Endothelial cell of umbilical vein (primary cell): ENCODE results near the gene BCAS3. TPM values are rescaled to one million over a fixed set of nuclear protein-coding genes. Genes with fewer than 3 reads are reported as not detected.
A peak's percentile ranks its signal among the peaks of the same experiment; 100 is the strongest.

Experiments used
- BruUV-seq: library from RNA; stranded (reverse); fragments of 400-500 nt; replicated peaks from 2 replicates; lab custom pipeline; 2021; lab: Mats Ljungman, UMichigan
- CTCF ChIA-PET: fragments of 300-600, 350-600 bp; sonication (Branson Sonifier 250); formaldehyde crosslinking; loops from one replicate; lab custom pipeline; 2021; ENCODE audit warnings: antibody characterized with exemption, inconsistent platforms; lab: Charles Lee
- POLR2A ChIA-PET: fragments of 300-600, 350-600 bp; sonication (Branson Sonifier 250); formaldehyde crosslinking; loops from one replicate; lab custom pipeline; 2021; ENCODE audit warnings: antibody characterized with exemption, inconsistent platforms; lab: Charles Lee
- DNase-seq: peaks from one replicate; pipeline ENCODE4 v3.0.0-alpha.2; 2011; ENCODE audit warnings: low read depth, low spot score
- FAIRE-seq: peaks from 2 replicates; lab custom pipeline; 2011; peaks lifted over from hg19 to GRCh38; lab: Jason Lieb, UNC
- H2AFZ ChIP-seq: 2 replicates; pipeline ENCODE4 v1.6.0; 2012; ENCODE audit warnings: low read depth, low read length, control low read depth, inconsistent platforms
- H3K27ac ChIP-seq: 2 replicates; pipeline ENCODE4 v1.5.1; 2011; ENCODE audit warnings: low read depth, mild to moderate bottlenecking, control low read depth, low read length, moderate library complexity; ENCODE audit not compliant: insufficient read depth
- H3K27me3 ChIP-seq, 2 experiments: 2 replicates each; pipeline versions ENCODE4 v1.6.0 to v1.6.1; 2011; ENCODE audit warnings: low read length in 2 of 2, mixed read lengths in 1 of 2; ENCODE audit not compliant: control insufficient read depth in 2 of 2, insufficient read depth in 2 of 2
- H3K36me3 ChIP-seq, 2 experiments: 2 replicates in 1 of 2; 3 replicates in 1 of 2; pipeline ENCODE4 v1.5.1; 2011; ENCODE audit warnings: low read length in 2 of 2, mild to moderate bottlenecking in 1 of 2, moderate library complexity in 1 of 2; ENCODE audit not compliant: control insufficient read depth in 2 of 2, insufficient read depth in 2 of 2; ENCODE audit errors: extremely low read depth in 1 of 2
- H3K4me1 ChIP-seq: 3 replicates; pipeline ENCODE4 v1.5.1; 2011; ENCODE audit warnings: mild to moderate bottlenecking, low read length; ENCODE audit not compliant: control insufficient read depth, insufficient read depth; ENCODE audit errors: extremely low read depth
- H3K4me2 ChIP-seq: 2 replicates; pipeline ENCODE4 v1.6.1; 2011; ENCODE audit warnings: low read length, control low read depth, mixed read lengths; ENCODE audit not compliant: insufficient read depth
- H3K4me3 ChIP-seq, 3 experiments: fragments of 200-600 bp in 1 of 3; sonication (generic), shearing (Covaris generic) in 1 of 3; replicated peaks in 1 of 3; 2 replicates each; pipeline ENCODE4 v1.5.1; 2011 to 2016; ENCODE audit warnings: control low read depth in 3 of 3, low read length in 3 of 3, mild to moderate bottlenecking in 2 of 3, inconsistent platforms in 1 of 3, low read depth in 1 of 3, moderate library complexity in 1 of 3; ENCODE audit not compliant: insufficient read depth in 1 of 3
- H3K79me2 ChIP-seq: 2 replicates; pipeline ENCODE4 v1.6.0; 2012; ENCODE audit warnings: low read length, inconsistent platforms; ENCODE audit not compliant: control insufficient read depth, insufficient read depth
- H3K9ac ChIP-seq: replicated peaks from 2 replicates; pipeline ENCODE3; 2011; ENCODE audit warnings: low read length, control low read depth; ENCODE audit not compliant: insufficient read depth; ENCODE audit errors: extremely low read depth
- H3K9me1 ChIP-seq: replicated peaks from 3 replicates; pipeline ENCODE4 v1.6.0; 2011; ENCODE audit warnings: mild to moderate bottlenecking, low read length; ENCODE audit not compliant: control insufficient read depth, insufficient read depth; ENCODE audit errors: extremely low read depth
- H3K9me3 ChIP-seq: replicated peaks from 2 replicates; pipeline ENCODE4 v1.5.1; 2012; ENCODE audit warnings: low read length, inconsistent platforms; ENCODE audit not compliant: control insufficient read depth, insufficient read depth
- H4K20me1 ChIP-seq: replicated peaks from 2 replicates; pipeline ENCODE3; 2011; ENCODE audit warnings: mild to moderate bottlenecking, low read length; ENCODE audit not compliant: control insufficient read depth, insufficient read depth; ENCODE audit errors: extremely low read depth
- CTCF ChIP-seq, 2 donors: IDR thresholded peaks; 1 replicate in 1 of 2; 2 replicates in 1 of 2; pipeline ENCODE4 v1.5.1; 2011; ENCODE audit warnings: low read length in 2 of 2, mild to moderate bottlenecking in 2 of 2, moderate library complexity in 2 of 2, control low read depth in 1 of 2, inconsistent platforms in 1 of 2, low read depth in 1 of 2; ENCODE audit not compliant: insufficient read depth in 1 of 2; ENCODE audit errors: extremely low read depth in 1 of 2
- EZH2 ChIP-seq: IDR thresholded peaks from 2 replicates; pipeline ENCODE4 v1.6.1; 2012; ENCODE audit warnings: borderline replicate concordance, low read depth, mild to moderate bottlenecking, moderate library complexity, low read length, inconsistent platforms; ENCODE audit not compliant: severe bottlenecking
- FOS ChIP-seq: IDR thresholded peaks from 2 replicates; pipeline ENCODE4 v1.6.1; 2011; ENCODE audit warnings: mild to moderate bottlenecking, low read length, moderate library complexity, borderline replicate concordance; ENCODE audit not compliant: insufficient read depth
- GATA2 ChIP-seq: IDR thresholded peaks from 2 replicates; pipeline ENCODE4 v1.7.0; 2011; ENCODE audit warnings: low read depth, mild to moderate bottlenecking, moderate library complexity, mixed read lengths, low read length; ENCODE audit not compliant: insufficient read length, insufficient read depth
- JUN ChIP-seq: IDR thresholded peaks from 2 replicates; pipeline ENCODE4 v1.6.1; 2011; ENCODE audit warnings: borderline replicate concordance, low read depth; ENCODE audit not compliant: insufficient read length, insufficient read depth
- MAX ChIP-seq: IDR thresholded peaks from 2 replicates; pipeline ENCODE4 v1.6.1; 2011; ENCODE audit not compliant: insufficient read depth, insufficient read length
- MYC ChIP-seq: IDR thresholded peaks from one replicate; pipeline ENCODE4 v1.6.1; 2011; ENCODE audit warnings: mild to moderate bottlenecking, low read depth, low read length
- POLR2A ChIP-seq: IDR thresholded peaks from 2 replicates; pipeline ENCODE4 v1.6.1; 2012; ENCODE audit warnings: low read depth, mild to moderate bottlenecking, control low read depth, low read length
- POLR2AphosphoS5 ChIP-seq: IDR thresholded peaks from 2 replicates; pipeline ENCODE4 v1.6.1; 2012; ENCODE audit warnings: low read depth, mild to moderate bottlenecking, control low read depth, low read length, moderate library complexity; ENCODE audit not compliant: insufficient read depth
- dilution Hi-C: fragments of 300-500 bp; cut with MboI; formaldehyde crosslinking; loops from one replicate; pipeline ENCODE4 v1.15.0; 2019; ENCODE audit warnings: low sequenced_read_pairs; ENCODE audit not compliant: extremely low pct_ligation_motif_present
- intact Hi-C: fragments of 100-400 bp; cut with micrococcal nuclease; formaldehyde crosslinking; loops from one replicate; pipeline ENCODE4 v1.10.0; 2022
- polyA plus RNA-seq, 4 experiments: library from polyadenylated mRNA; depleted of rRNA in 3 of 4; stranded (reverse) in 3 of 4; unstranded in 1 of 4; fragments of >200 nt; gene quantifications; 2 replicates each; pipeline versions ENCODE4 v1.2.1 to v1.2.3, GENCODE V29; 2011 to 2012; ENCODE audit warnings: missing spikeins in 1 of 4
- total RNA-seq: library from RNA; stranded (reverse); gene quantifications from 2 replicates; pipeline ENCODE4 v1.2.3, GENCODE V29; 2021

Gene BCAS3
- total and polyA plus RNA-seq, 2 donors (not counting 3 experiments of a cell fraction or from before 2014, with no cell fraction given), result 8.2 to 16.0 TPM

- DNase-seq, result no peak
- no peaks in the 10 kb centered on the region for H3K79me2 ChIP-seq
- no peaks in the 10 kb centered on the region for H3K9me1 ChIP-seq
- CTCF ChIA-PET, result interaction anchor here (0.7 to 1.3 kb wide), 2 partner anchors 662 to 687 kb away, joined by 3 to 4 read pairs; no protein-coding TSS in a partner anchor
- H2AFZ ChIP-seq, result no peak overlapping the region
- BruUV-seq, result no TSS peak
- H3K4me2 ChIP-seq, result no peak overlapping the region
- no peak overlapping the region for H3K9ac ChIP-seq
- H3K4me1 ChIP-seq, result no peaks in the 10 kb centered on the region
- no peaks in the 10 kb centered on the region for H3K9me3 ChIP-seq
- intact Hi-C loops, result loop anchor here (10.0 kb wide), 1 partner anchor 270 kb away; no protein-coding TSS in a partner anchor
- H3K27me3 ChIP-seq, result no peaks in the 10 kb centered on the region
- dilution Hi-C loops, result no loop called here
- no peak for FAIRE-seq
- no peaks in the 10 kb centered on the region for H3K36me3 ChIP-seq
- H3K27ac ChIP-seq, result no peak overlapping the region
- no peak for TF ChIP-seq POLR2A
- TF ChIP-seq EZH2, result no peak
- no peak for TF ChIP-seq POLR2AphosphoS5
- no peak for TF ChIP-seq CTCF (IDR thresholded peaks at IDR 0.05; ENCODE audit: extremely low read depth in 1 of 2, insufficient read depth in 1 of 2, low read depth in 1 of 2, low read length in 2 of 2)
- TF ChIP-seq MAX, result no peak
- H3K4me3 ChIP-seq, result no peak overlapping the region
- POLR2A ChIA-PET, result no interaction called here
- H4K20me1 ChIP-seq, result no peaks in the 10 kb centered on the region
Measured at GRCh38 chr17:60724647-60725046, 47.0 kb downstream of the BCAS3 start.

- H3K4me2 ChIP-seq, result no peak overlapping the region
- no peaks in the 10 kb centered on the region for H3K9me1 ChIP-seq
- no peaks in the 10 kb centered on the region for H3K9me3 ChIP-seq
- intact Hi-C loops (loop anchor here (10.0 kb wide), 1 partner anchor 265 kb away; no protein-coding TSS in a partner anchor), dilution Hi-C loops (no loop called here)
- no peak overlapping the region for H2AFZ ChIP-seq
- DNase-seq (peak; percentile 1), FAIRE-seq (no peak)
- TF ChIP-seq JUN, result no peak
- TF ChIP-seq POLR2A, result no peak
- no peak for TF ChIP-seq MAX
- TF ChIP-seq GATA2, result no peak
- no peak for TF ChIP-seq EZH2
- no peak for TF ChIP-seq POLR2AphosphoS5
- TF ChIP-seq CTCF (IDR thresholded peaks at IDR 0.05; ENCODE audit: extremely low read depth in 1 of 2, insufficient read depth in 1 of 2, low read depth in 1 of 2, low read length in 2 of 2), result no peak
- TF ChIP-seq FOS, result no peak
- TF ChIP-seq MYC, result no peak
- no peak overlapping the region for H3K9ac ChIP-seq
- POLR2A ChIA-PET, result no interaction called here
- H3K36me3 ChIP-seq, result no peaks in the 10 kb centered on the region
- H3K27me3 ChIP-seq, result no peaks in the 10 kb centered on the region
- BruUV-seq, result no TSS peak
- H4K20me1 ChIP-seq, result no peaks in the 10 kb centered on the region
- H3K27ac ChIP-seq, result no peak overlapping the region
- no peaks in the 10 kb centered on the region for H3K79me2 ChIP-seq
- peaks cover 4% of the 10 kb centered on the region for H3K4me1 ChIP-seq
- H3K4me3 ChIP-seq, result no peak overlapping the region
- CTCF ChIA-PET, result interaction anchor here (0.6 to 3.3 kb wide), 2 partner anchors 9 to 679 kb away, joined by 3 to 19 read pairs; no protein-coding TSS in a partner anchor
Measured at GRCh38 chr17:60729854-60730253, 52.2 kb downstream of the BCAS3 start.
